HG02981 (cell line): ENCODE data around the gene CALY.

Experiments
- ATAC-seq: cut with Tn5 transposase; IDR thresholded peaks from one replicate; pipeline ENCODE4 v1.9.1; 2021; ENCODE audit warnings: mild to moderate bottlenecking, moderate library complexity; ENCODE audit not compliant: unreplicated experiment

Gene CALY

DNA sequence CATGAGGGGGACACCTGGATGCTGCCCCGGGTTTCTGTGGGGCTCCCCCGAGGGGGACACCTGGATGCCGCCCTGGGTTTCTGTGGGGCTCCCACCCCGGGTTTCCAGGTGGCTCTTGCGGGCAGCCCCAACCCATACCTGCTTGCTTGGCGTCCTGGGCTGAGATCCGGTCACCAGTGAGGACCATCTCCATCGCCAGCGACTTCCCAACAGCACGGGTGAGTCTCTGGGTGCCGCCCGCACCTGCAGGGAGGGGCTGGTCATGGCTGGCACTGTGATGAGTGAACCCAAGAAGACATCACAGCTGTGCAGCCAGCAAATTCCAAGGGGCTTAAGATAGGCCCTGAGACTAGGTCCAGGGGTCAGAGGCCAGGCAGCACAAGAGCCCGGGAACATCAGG is 30.1 kb upstream of the CALY start:
- ATAC-seq: no peak

DNA sequence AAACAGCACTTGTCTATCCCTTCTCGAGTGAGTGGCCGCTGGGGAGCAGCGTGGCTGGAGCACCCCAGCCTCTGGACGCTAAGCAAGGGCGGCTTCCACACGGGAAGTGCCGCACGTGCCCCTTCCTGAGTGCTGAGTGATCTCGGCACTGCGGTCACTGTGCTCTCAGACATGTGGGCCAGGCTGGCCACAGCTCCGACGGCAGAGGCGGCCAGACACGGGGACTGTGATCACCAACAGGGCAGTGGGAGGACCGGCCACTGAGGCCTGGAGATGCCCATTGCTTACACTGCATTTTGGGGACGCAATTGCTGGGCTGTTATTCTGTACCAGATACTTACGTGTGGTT is 29.4 kb upstream of the CALY start:
- no peak for ATAC-seq

DNA sequence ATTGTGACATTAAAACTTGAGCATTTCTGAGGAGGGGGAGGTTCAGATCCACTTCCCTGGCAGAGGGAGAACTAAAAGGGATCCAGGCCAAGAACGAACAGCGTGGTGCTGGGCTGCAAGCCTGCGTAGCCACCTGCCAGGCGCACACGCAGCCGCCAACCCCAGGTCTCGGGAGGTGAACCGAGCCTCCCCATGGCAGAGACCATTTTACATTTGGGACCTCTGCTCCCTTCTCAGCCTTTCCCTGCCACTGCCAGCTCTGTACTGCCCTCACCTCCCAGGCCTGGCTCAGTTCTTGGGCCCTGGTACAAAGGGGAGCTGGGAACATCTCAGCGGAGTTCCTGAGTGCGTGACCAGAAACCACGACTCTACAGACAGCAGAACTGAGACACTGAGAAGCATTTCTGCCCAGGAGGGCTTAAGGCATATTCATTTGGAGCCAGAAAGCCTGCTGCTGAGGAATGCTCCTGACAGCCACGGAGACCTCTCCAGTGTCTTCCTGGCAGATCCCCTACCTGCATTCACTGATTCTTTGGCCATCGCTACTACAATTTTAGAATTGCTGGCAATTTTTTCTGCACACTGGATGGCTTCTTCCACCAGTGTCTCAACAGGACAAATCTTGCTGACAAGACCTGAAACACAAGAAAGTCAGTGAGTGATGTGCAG is 28.9 kb upstream of the CALY start:
- no peak for ATAC-seq

DNA sequence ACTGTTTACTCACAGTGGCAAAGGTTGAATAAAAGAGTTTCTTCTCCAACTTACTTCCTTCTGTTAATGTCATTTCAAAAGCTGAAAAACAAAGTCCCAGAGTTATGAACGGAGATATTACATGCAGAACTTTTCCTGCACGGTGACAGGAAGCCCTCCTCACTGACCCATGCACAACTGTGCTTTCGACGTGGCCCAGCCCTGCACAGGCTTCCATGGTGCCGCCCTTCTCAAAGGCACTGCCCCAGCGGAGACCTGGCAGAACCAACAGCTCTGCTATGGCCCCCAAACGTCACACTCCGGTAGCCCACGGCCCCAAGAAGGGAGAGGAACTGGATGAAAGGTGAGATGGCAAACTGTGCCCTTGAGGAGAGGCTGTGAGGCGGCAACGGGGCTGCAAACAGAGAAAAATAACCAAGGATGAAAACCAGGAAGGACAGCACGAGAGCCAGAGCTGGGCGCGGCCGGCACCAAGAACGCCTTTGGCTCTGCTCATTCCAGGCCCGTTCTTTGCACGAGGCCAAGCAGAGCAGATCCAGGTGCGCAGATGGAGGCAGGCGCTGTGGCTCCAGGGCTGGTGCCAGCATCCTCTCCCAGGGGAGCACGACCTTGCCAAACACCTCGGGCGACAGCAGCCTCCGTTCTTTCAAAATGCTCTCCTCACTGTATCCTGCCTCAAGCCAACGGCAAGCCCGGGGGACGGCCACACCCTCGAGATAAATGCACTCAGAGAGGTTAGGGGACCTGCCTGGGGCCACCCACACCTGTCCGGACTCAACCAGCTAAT is 28.1 kb upstream of the CALY start:
- ATAC-seq: no peak

DNA sequence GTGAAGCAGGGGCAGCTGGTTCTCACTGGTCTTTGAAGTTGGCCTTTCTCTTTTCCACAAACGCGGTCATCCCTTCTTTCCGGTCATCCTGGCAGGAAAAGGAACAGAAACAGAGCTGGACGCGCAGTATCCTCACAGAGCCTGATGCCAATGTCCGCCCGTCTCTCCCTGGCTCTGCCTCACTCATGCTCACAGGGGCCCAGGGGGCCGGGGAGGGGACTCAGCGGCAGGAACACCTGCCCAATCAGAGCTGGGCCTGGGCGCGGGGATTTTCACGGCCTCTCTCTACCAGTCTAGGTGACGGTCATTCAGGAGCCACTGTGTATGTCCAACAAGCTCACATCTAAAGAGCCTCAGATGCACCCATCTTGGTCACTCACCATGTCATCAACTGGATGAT is 26.1 kb upstream of the CALY start:
- no peak for ATAC-seq

DNA sequence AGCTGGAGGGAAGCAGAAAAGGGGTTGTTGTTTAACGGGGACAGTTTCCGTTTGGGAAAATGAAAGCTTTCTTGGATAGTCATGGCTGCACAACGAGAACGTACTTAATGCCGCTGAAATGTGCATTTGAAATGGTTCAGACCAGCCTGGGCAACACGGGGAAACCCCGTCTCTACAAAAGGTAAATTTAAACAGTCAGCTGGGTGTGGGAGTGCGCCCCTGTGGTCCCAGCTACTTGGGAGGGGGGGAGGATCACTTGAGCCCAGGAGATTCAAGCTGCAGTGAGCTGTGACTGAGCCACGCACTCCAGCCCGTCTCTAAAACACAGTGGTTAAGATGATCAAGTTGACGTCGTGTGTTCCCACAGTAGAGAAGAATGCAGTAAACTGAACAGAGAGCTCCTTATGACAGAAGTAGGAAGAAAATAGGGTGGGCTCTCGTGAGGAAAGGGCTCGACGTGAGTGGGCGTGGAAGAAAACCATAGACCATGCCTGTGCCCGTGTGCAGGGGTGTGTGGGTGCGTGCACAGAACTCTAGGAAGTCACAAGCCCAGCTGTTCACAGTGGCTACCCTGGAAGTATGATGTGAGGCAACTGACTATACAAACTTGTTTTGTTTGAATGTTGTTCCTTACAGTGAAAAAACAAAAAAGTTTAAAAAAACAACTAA is 25.2 kb upstream of the CALY start:
- no peak for ATAC-seq

DNA sequence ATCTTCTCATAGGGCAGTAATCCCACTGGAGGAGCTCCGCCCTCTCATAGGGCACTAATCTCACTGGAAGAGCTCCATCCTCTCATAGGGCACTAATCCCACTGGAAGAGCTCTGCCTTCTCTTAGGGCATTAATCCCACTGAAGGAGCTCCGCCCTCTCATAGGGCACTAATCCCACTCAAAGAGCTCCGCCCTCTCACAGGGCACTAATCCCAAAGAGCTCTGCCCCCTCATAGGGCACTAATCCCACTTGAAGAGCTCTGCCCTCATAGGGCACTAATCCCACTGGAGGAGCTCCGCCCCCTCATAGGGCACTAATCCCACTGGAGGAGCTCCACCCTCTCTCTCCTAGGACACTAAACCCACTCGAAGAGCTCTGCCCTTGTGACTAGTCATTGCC is 24.5 kb upstream of the CALY start:
- ATAC-seq: no peak

DNA sequence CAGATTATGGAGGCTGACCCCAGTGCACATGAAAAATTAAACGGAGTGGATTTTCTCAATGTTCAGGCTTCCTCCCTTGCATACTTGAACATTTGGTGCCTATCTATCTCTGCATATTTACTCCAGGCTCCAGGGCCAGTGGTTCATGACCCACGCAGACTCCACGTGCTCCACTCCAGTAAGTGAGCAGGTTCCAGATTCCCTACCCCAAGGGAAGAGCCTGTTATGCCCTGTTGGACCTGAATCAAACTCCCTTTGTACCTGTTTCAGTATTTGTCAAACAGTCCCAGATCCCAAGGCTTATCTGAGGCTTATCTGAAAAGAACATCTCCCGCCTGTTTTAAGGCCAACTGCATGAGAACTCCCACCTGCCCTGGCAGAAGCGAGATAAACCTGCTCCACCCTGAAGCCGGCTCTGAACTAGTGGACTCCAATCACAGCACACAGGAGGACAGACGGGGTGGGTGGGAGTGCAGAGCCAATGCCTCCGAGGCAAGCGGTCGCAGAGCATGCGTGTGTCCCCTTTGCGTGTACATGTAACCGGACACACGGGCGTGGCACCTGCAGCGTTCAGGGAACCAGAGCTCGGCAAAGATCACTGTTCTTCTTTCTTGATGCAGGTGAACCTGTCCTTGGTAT is 23.4 kb upstream of the CALY start:
- no peak for ATAC-seq

DNA sequence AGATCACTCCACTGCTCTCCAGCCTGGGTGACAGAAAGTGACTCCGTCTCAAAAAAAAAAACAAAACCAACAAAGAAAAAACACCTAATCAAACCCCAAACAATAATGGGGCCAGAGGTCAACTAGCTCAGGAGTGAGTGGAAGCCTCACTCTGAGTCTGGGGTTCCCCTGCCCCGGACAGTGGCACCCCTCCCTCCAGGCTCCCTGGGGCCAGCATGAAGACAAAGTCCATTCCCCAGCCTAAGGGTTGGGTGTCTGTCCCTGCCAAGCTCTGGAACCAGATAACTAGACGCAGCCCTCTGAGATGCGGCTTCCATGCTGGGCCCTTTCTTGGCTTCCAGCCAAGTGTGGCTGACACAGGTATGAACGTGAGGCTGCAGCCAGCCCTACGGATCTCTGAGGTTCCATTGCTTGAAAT is 22.9 kb upstream of the CALY start:
- ATAC-seq: no peak

DNA sequence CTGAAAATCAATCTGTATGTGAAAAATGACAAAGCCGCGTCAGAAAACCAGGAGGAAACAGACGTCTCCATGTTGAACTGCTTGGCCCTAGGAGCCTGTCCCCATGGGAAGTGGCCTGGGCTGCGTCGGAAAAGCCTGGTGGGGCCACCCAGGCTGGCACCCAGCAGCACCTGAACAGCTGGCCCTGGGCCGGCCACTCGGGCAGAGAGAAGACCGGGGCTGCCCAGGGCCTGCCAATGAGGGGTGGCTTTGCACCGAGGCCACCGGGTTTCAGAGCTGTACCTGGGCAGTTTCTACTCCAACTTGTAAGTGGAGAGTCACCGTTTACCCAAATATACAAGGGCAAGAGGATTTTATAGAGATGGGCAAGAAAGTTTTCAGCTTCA is 22.2 kb upstream of the CALY start:
- ATAC-seq: no peak

DNA sequence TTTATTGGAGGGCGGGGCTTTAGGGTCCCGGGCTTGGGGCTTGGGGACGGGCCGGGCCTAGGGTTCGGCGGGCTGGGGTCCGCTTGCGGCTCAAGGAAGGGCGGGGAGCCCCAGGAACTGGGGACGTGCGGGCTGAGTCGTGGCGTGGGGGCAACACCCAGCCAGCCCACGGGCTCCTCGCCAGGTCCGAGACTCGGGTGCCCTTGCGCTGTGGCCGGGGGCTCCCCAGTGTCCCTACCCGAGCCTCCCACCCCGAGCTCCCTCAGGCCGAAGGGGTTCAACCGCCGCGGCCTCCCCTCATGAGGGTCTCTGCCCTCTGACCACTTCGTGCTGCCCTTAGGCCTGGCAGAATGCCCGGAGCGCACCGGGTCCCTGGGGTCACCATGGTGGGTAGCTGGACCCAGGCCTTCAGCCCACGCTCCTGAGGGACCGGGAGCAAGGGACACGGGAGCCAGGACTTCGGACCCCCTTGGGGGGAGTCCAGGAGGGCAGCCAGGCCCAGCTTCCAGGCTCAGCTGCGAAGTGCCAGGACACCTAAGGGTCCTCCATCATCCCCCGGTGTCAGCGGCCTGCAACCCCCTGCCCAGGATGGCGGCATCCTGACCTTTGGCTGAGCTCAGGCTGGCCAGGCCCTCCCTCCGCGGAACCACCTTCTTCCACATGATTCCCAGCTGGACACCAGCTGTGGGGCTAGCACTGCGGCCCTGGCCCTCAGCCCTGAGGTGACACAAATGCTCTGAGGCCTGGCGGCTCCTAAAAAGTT is 21.6 kb upstream of the CALY start:
- no peak for ATAC-seq

DNA sequence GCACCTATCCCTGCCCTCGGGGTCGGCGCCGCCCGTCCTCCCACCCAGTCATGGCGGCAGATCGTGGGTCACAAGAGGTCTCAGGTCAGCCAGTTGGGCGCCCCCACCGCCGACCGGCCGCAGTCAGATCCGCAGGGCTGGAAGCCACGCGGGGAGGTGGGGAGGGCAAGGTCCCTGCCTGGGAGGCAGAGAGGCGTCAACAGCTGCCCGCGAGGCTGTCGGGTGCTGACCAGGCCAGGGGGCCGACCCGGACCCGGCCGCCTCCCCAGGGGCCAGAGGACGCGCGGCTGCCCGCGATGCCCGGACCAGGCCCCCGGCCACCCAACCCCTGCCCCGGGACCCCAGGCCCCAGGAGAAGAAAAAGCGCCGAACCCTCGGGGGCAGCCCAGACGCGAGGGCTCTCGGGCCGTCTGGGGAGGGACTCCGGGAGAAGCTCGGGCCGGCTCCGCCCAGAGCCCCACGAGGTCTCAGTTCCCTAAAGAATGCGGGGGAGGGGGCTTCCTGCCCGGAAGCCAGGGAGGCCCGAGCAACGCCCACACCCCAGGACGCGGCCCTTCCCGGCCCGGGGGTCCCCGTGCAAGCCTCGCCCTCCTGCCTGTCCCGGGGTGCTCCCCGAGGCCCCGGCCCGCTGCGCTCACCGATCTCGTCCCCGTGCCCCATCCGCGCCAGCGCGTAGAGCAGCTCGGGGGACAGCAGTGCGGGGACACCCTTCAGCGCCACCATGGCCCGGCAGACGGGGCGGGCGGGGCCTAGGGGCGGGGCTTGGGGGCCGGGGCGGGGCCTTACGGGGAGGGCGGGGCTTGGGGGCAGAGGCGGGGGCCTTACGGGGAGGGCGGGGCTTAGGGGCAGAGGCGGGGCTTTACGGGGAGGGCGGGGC is 20.8 kb upstream of the CALY start, which contains the start of gene FUOM:
TSS of gene FUOM (minus strand) at position 735 of the 877 bp plus-strand sequence. CDS start at position 723, 12 bp downstream.
- ATAC-seq: peak; percentile 76

DNA sequence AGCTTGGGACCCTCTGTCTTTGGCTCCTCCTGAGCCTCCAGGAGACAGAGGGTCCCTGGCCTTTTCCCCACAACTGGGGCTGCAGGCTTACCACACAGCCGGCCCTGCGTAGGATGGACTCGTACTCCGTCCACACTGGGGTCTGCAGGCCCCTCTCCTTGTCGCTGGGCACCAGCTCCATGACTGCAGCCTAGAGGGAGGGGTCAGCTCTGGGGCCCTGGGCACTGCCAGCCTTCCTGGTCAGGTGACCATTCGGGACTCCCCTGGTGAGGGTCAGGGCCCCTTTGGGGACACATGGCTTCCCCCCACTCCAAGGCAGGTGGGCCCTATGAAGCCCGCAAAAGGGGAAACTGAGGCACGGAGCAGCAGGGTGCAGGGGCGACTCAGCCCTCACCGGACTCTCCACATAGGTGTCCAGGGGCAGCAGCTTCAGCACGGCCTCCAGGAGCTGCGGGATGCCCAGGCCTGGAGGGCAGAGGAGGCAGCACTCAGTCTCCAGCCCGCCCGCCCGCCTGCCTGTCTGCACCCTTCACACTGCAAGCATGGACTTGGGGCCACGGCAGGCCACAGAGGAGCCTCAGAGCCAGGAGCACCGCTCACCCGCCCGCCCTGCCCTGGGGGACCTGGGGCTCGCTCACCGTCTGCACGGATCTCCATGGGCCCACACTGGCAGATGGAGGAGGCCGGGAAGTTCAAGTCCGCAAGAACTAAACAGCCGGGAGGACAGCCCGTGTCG is 20.0 kb upstream of the CALY start:
- no peak for ATAC-seq

DNA sequence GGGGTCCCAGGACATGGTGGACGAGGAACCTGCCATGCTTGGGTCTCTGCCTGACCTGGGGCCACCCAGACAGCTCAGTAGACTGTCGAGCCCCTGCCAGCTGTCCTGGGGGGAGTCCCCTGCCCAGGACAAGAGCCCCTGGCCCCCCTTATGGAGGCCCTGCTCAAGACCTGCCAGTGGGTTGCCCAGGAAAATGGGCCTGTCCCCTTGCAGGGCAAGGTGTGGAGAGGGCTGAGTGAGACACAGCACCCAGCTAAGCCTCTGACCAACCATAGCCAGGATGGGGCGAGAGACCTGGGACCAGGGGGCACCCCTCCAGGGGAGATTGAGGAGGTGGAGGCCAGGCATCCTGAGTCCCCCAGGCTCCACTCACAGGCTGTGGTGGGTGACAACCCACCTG is 19.3 kb upstream of the CALY start:
- ATAC-seq: no peak

DNA sequence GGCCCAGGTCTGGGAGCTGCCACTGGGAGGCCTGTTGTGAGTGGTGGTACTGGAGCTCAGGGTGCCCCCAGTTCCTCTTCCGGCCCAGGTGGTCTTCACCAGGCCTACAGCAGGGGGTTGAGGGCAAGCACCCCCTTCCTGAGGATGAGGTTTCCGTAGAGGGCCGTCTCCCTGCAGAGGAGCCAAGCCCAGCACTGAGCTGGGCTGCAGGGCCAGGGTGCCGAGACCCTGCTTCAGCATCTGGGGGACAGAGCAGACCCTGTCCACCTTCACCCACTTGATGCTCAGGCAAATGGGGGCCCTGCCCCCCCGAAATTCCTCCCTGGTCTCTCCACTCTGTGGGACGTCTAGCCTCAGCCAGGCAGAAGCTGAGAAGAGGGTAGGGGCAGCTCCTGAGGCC is 18.6 kb upstream of the CALY start:
- ATAC-seq: no peak

DNA sequence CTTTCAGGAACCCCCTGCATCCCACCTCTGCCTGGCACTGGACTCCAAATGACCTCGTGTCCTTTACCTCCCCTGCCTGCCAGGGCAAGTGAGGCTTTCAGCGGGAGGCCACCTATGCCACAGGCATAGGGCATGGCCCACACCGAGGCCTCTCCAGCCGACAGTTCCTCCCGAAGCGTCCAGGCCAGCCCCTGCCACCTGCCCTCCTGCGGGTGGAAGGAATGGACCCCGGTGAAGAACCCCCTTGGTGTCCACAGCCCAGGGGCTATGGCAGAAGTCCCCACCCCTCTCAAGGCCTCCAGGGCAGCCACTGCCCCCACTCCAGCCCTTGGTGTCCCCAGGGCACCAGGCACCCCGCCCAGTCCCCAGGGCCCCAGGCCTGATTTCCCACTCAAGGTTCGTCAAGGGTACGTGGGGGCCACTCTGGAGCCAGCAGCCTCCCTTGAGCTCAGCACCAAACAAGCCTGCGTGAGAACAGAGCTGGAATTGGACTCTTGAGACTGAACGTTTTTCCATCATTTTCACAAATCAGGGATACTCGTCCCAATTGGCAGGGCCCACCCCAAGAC is 18.1 kb upstream of the CALY start:
- ATAC-seq: no peak

DNA sequence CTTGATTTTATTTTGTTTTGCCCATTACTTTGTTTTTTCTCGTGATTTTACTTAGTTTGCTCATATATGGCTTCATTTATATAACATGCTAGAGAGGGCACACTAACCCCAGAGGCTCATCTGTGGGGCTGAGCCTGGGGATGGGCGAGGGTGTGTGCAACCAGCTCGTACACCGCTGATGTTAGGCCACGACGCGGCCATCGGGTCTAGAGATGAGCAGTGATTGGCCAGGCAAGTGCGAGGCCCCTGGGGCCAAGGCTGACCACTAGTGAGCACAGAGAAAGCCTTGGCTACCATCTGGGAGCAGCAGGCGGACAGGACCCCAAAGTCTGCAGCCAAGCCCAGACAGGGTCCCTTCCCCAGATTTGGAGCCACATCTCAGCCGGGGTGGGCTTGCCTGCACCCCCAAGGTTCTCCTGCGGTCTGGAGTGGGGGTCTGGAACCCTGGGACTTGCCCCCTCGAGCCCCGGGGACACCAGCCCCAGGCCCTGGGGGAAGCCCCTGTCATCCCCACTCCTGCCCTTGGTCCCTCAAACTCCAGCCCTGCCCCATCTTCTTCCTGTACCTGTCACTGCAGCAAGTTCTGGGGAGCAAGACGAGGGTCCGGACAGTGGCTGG is 17.4 kb upstream of the CALY start:
- no peak for ATAC-seq

DNA sequence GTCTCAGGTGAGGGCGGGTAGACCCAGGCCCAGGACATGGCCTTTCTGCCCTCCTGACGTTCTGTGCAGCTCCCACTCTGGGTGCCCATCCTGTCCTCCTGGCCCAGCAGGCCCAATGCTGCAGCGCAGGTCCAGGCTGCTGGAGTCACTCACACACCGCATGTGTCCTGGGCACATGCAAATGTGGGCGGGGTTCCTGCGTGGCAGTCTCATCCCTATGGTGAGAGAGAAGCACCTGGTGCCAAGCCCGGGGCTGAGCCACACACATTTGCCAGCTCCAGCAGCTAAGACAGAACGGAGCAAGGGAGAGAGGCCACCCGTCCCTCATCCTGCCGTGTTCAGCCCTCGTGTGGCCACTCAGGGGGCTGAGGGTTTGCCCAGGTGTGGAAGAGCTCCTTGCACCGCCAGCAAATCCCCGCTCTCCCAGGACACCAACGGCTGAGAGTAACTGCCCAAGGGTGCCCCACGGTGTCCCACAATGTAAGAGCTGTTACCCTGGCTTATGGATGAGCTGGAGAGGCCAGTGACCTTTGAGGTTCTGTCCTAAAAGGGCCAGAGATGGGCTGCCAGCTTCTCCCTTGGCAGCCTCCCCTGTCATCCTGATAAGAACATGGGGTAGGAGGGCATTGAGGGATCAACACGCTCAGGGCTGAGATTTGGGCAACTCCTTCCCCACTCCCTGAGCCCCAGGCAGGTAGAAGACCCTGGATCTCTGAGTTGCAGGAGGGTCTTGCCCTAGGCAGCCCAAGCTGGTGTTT is 16.7 kb upstream of the CALY start:
- no peak for ATAC-seq
